ENCODE measurements around the gene COL23A1.
A peak's percentile ranks its signal among the peaks of the same experiment; 100 is the strongest.

COL23A1 gene

GRCh38 chr5:178538741-178539229 is 51.4 kb downstream of the COL23A1 start:
- TF ChIP-seq POLR2A (IDR thresholded peaks at IDR 0.05; ENCODE audit: low read length) (no peak), GATA1 (IDR thresholded peaks at IDR 0.05; ENCODE audit: low read depth, low read length) (no peak)
- DNase-seq = no peak

GRCh38 chr5:178537467-178538371 is 52.5 kb downstream of the COL23A1 start:
- no peak for DNase-seq
- TF ChIP-seq GATA1 (IDR thresholded peaks at IDR 0.05; ENCODE audit: low read depth, low read length) (no peak), POLR2A (IDR thresholded peaks at IDR 0.05; ENCODE audit: low read length) (no peak)

GRCh38 chr5:178536541-178537466 is 53.4 kb downstream of the COL23A1 start:
- TF ChIP-seq GATA1 (IDR thresholded peaks at IDR 0.05; ENCODE audit: low read depth, low read length) (no peak), POLR2A (IDR thresholded peaks at IDR 0.05; ENCODE audit: low read length) (no peak)
- no peak for DNase-seq

GRCh38 chr5:178535299-178536175 is 54.7 kb downstream of the COL23A1 start:
- peak; percentile 83 to 90 for DNase-seq
- TF ChIP-seq POLR2A (IDR thresholded peaks at IDR 0.05; ENCODE audit: low read length) = no peak
- peak; percentile 54 for TF ChIP-seq GATA1 (IDR thresholded peaks at IDR 0.05; ENCODE audit: low read depth, low read length)

GRCh38 chr5:178533136-178533535 is 57.1 kb downstream of the COL23A1 start:
- TF ChIP-seq POLR2A (IDR thresholded peaks at IDR 0.05; ENCODE audit: low read length) (no peak), GATA1 (IDR thresholded peaks at IDR 0.05; ENCODE audit: low read depth, low read length) (no peak)
- no peak for DNase-seq

GRCh38 chr5:178532666-178533065 is 57.5 kb downstream of the COL23A1 start:
- DNase-seq = no peak
- TF ChIP-seq GATA1 (IDR thresholded peaks at IDR 0.05; ENCODE audit: low read depth, low read length) = no peak
- no peak for TF ChIP-seq POLR2A (IDR thresholded peaks at IDR 0.05; ENCODE audit: low read length)

GRCh38 chr5:178532236-178532635 is 58.0 kb downstream of the COL23A1 start:
- TF ChIP-seq GATA1 (IDR thresholded peaks at IDR 0.05; ENCODE audit: low read depth, low read length) (no peak), POLR2A (IDR thresholded peaks at IDR 0.05; ENCODE audit: low read length) (no peak)
- DNase-seq = no peak

- no peak for DNase-seq
Measured at GRCh38 chr5:178531786-178532185, 58.4 kb downstream of the COL23A1 start.

GRCh38 chr5:178530526-178530925 is 59.7 kb downstream of the COL23A1 start:
- no peak for DNase-seq

More at GRCh38 chr5:178531786-178532185, 58.4 kb downstream of the COL23A1 start:
- TF ChIP-seq GATA1 (IDR thresholded peaks at IDR 0.05; ENCODE audit: low read depth, low read length) (no peak), POLR2A (IDR thresholded peaks at IDR 0.05; ENCODE audit: low read length) (no peak)

GRCh38 chr5:178529080-178529479 is 61.1 kb downstream of the COL23A1 start:
- DNase-seq = no peak
- TF ChIP-seq GATA1 (IDR thresholded peaks at IDR 0.05; ENCODE audit: low read depth, low read length) (no peak), POLR2A (IDR thresholded peaks at IDR 0.05; ENCODE audit: low read length) (no peak)

More at GRCh38 chr5:178530526-178530925, 59.7 kb downstream of the COL23A1 start:
- no peak for TF ChIP-seq GATA1 (IDR thresholded peaks at IDR 0.05; ENCODE audit: low read depth, low read length)
- no peak for TF ChIP-seq POLR2A (IDR thresholded peaks at IDR 0.05; ENCODE audit: low read length)

- TF ChIP-seq GATA1 (IDR thresholded peaks at IDR 0.05; ENCODE audit: low read depth, low read length) (no peak), POLR2A (IDR thresholded peaks at IDR 0.05; ENCODE audit: low read length) (no peak)
- DNase-seq = no peak
Measured at GRCh38 chr5:178527458-178528307, 62.5 kb downstream of the COL23A1 start.

- DNase-seq = no peak
- TF ChIP-seq GATA1 (IDR thresholded peaks at IDR 0.05; ENCODE audit: low read depth, low read length) (no peak), POLR2A (IDR thresholded peaks at IDR 0.05; ENCODE audit: low read length) (no peak)
Measured at GRCh38 chr5:178526773-178527457, 63.3 kb downstream of the COL23A1 start.
